Suppressor macrophage treated with lipopolysaccharide for 1 hour (primary cell): ENCODE measurements around the gene TET1.
"Not testable (repeated sequence)": the region's sequence is repeated elsewhere in the genome, so short reads cannot be mapped to it uniquely, and the experiment has no call there.

Source experiments
- DNase-seq, 3 donors: peaks; one replicate each; pipeline ENCODE4 v3.0.0-alpha.2; 2020 to 2022

TET1 gene

GRCh38 chr10:68565658-68566057 lies 5.5 kb downstream of the TET1 start:
- no peak for DNase-seq

- no peak for DNase-seq
These were observed 6.2 kb downstream of the TET1 start for GRCh38 chr10:68566351-68566750.

- no peak for DNase-seq
These were observed 6.8 kb downstream of the TET1 start for GRCh38 chr10:68566955-68567354.

GRCh38 chr10:68572151-68572550 lies 12.0 kb downstream of the TET1 start:
- no peak for DNase-seq

GRCh38 chr10:68574051-68574450 lies 13.9 kb downstream of the TET1 start:
- DNase-seq = no peak

GRCh38 chr10:68576118-68576517 lies 16.0 kb downstream of the TET1 start:
- no peak for DNase-seq

GRCh38 chr10:68578974-68579373 lies 18.8 kb downstream of the TET1 start:
- no peak for DNase-seq

GRCh38 chr10:68584187-68584586 lies 24.1 kb downstream of the TET1 start:
- DNase-seq = not testable (repeated sequence)

- no peak for DNase-seq
These were observed 26.6 kb downstream of the TET1 start for GRCh38 chr10:68586606-68587305.

GRCh38 chr10:68594405-68594804 lies 34.3 kb downstream of the TET1 start:
- DNase-seq = no peak

- no peak for DNase-seq
These were observed 35.4 kb downstream of the TET1 start for GRCh38 chr10:68595513-68595912.

GRCh38 chr10:68597407-68597806 lies 37.3 kb downstream of the TET1 start:
- DNase-seq = no peak

- DNase-seq = no peak
These were observed 39.0 kb downstream of the TET1 start for GRCh38 chr10:68598978-68599770.

GRCh38 chr10:68599771-68600040 lies 39.6 kb downstream of the TET1 start:
- DNase-seq = no peak

- DNase-seq = peak; percentile 28 to 41 (median 37)
These were observed 40.1 kb downstream of the TET1 start for GRCh38 chr10:68600041-68600778.

GRCh38 chr10:68601501-68602265 lies 41.5 kb downstream of the TET1 start:
- DNase-seq = no peak

GRCh38 chr10:68602434-68602833 lies 42.3 kb downstream of the TET1 start:
- DNase-seq = no peak

GRCh38 chr10:68603766-68604165 lies 43.6 kb downstream of the TET1 start:
- no peak for DNase-seq

GRCh38 chr10:68604441-68604840 lies 44.3 kb downstream of the TET1 start:
- no peak for DNase-seq

- DNase-seq = no peak
These were observed 46.8 kb downstream of the TET1 start for GRCh38 chr10:68606918-68607317.

GRCh38 chr10:68610023-68610422 lies 49.9 kb downstream of the TET1 start:
- DNase-seq = not testable (repeated sequence)

GRCh38 chr10:68611227-68611626 lies 51.1 kb downstream of the TET1 start:
- DNase-seq = no peak

GRCh38 chr10:68613974-68614373 lies 53.8 kb downstream of the TET1 start:
- not testable (repeated sequence) for DNase-seq
